ENCODE measurements around the gene ATOSA.
A peak's percentile ranks its signal among the peaks of the same experiment; 100 is the strongest.

Gene ATOSA, protein sequence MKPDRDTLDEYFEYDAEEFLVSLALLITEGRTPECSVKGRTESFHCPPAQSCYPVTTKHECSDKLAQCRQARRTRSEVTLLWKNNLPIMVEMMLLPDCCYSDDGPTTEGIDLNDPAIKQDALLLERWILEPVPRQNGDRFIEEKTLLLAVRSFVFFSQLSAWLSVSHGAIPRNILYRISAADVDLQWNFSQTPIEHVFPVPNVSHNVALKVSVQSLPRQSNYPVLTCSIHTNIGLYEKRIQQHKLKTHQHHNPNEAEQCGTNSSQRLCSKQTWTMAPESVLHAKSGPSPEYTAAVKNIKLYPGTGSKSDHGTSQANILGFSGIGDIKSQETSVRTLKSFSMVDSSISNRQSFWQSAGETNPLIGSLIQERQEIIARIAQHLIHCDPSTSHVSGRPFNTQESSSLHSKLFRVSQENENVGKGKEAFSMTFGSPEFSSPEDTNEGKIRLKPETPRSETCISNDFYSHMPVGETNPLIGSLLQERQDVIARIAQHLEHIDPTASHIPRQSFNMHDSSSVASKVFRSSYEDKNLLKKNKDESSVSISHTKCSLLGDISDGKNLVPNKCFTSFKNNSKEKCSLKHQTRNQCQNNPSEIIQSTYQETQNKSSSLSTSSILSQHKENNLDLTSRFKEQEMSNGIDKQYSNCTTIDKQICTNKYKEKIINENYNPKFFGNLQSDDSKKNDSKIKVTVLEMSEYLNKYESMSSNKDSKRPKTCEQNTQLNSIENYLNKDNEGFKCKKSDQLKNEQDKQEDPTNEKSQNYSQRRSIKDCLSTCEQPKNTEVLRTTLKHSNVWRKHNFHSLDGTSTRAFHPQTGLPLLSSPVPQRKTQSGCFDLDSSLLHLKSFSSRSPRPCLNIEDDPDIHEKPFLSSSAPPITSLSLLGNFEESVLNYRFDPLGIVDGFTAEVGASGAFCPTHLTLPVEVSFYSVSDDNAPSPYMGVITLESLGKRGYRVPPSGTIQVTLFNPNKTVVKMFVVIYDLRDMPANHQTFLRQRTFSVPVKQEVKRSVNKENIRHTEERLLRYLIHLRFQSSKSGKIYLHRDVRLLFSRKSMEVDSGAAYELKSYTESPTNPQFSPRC

DNA sequence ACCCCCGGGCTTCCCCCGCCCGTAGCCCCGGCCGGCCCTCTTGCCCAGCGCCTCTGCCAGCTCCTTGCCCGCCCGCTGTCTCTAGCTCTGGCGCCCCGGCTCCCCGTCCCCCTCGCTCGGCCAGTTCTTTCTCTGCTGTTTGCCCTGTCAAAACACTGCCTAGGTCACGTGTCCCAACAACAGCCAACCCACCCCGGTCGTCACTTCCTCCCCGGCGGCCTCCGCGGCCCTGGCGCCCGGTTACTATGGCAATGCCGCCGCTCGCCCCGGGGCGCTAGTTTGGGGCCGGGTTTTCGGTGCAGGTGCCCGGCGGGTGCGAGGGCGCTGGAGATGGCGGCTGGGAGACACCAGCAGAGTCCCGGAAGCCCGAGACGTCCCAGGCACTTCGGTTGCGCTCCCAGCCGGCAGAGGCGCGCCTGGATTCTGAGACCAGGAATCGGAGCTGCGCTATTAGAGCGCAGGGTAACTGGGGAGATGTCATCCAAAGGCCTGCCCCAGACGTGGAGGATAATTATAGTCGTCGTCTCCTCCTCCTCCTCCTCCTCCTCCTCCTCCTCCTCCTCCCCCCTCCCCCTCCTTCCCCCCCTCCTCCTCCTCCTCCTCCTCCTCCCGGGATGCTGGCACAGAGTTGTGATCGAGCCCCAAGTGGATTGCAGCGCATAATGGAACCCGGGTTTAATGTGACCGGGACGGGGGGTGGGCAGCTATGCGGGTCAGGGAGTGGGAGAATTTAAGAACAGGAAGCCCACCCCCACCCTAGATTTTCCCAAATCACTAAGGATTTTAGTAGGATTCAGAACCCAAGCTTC lies at the start of gene ATOSA:
Gene ATOSA (minus strand): TSS at position 157 of the 809 bp plus-strand sequence. CDS start 1,367 bp downstream, outside the sequence.
- peak within 1 kb of the TSS; percentile 77 for H3K4me2 ChIP-seq (ENCODE audit: insufficient read depth, low read length)
- peak; percentile 80 for ATAC-seq (ENCODE audit: insufficient read depth, low read depth)
- H3K9me3 ChIP-seq (ENCODE audit: insufficient read depth, low read length, severe bottlenecking): no peaks in the 10 kb centered on the region
- no peaks in the 10 kb centered on the region for H4K20me1 ChIP-seq (ENCODE audit: insufficient read depth, low read length)
- peak within 1 kb of the TSS; percentile 85 for H2AFZ ChIP-seq (ENCODE audit: low read depth, low read length)
- H3K27me3 ChIP-seq (ENCODE audit: insufficient read depth, low read length, poor library complexity): peaks cover 7% of the 10 kb centered on the region
- DNase-seq: peak; percentile 87
- H3K79me2 ChIP-seq (ENCODE audit: insufficient read depth, low read length): peaks cover 21% of the 10 kb centered on the region
- H3K4me3 ChIP-seq (ENCODE audit: low read depth in 1 of 2, low read length in 2 of 2): peak within 1 kb of the TSS; percentile 83 to 96
- H3K36me3 ChIP-seq (ENCODE audit: insufficient read depth, low read length): peaks cover 12% of the 10 kb centered on the region
- peaks cover 32% of the 10 kb centered on the region for H3K4me1 ChIP-seq (ENCODE audit: insufficient read depth, low read length)
- H3K9ac ChIP-seq (ENCODE audit: low read depth, low read length): peak within 1 kb of the TSS; percentile 84
- TF ChIP-seq, protein P1, sequence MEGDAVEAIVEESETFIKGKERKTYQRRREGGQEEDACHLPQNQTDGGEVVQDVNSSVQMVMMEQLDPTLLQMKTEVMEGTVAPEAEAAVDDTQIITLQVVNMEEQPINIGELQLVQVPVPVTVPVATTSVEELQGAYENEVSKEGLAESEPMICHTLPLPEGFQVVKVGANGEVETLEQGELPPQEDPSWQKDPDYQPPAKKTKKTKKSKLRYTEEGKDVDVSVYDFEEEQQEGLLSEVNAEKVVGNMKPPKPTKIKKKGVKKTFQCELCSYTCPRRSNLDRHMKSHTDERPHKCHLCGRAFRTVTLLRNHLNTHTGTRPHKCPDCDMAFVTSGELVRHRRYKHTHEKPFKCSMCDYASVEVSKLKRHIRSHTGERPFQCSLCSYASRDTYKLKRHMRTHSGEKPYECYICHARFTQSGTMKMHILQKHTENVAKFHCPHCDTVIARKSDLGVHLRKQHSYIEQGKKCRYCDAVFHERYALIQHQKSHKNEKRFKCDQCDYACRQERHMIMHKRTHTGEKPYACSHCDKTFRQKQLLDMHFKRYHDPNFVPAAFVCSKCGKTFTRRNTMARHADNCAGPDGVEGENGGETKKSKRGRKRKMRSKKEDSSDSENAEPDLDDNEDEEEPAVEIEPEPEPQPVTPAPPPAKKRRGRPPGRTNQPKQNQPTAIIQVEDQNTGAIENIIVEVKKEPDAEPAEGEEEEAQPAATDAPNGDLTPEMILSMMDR (IDR thresholded peaks at IDR 0.05; ENCODE audit: borderline replicate concordance, extremely low read depth, low read length, poor library complexity, severe bottlenecking): peak; percentile 16
- TF ChIP-seq EZH2 (IDR thresholded peaks at IDR 0.05; ENCODE audit: borderline replicate concordance, low read depth, low read length, severe bottlenecking): no peak
- H3K27ac ChIP-seq (ENCODE audit: low read length): peak within 1 kb of the TSS; percentile 85

DNA sequence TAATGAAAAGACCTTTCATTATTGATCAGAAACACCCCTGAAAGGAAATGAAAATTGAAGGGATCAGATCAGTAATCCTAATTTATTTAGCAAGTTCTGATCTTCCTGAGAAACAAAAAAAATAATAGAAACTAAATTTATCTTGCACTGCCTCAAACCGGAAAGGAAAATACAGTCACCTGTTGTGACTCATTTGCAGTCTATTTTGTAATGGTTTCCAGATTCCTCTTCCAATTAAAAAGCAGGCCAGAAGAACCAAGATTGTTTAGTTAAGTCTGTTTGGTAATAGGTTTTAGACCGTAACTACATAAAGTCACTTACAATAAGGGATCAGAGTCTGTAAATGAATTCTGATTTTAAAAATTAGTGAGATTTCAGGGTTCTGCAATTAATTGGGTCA lies 49.7 kb upstream of the ATOSA start:
- Histone ChIP-seq H4K20me1 (ENCODE audit: insufficient read depth, low read length) (no peaks in the 10 kb centered on the region), H3K9ac (ENCODE audit: low read depth, low read length) (no peak overlapping the region), H3K4me1 (ENCODE audit: insufficient read depth, low read length) (peaks cover 3% of the 10 kb centered on the region; the same call in 1 of the 2 replicates), H3K27me3 (ENCODE audit: insufficient read depth, low read length, poor library complexity) (no peaks in the 10 kb centered on the region), H3K4me2 (ENCODE audit: insufficient read depth, low read length) (no peak overlapping the region), H3K4me3 (ENCODE audit: low read depth in 1 of 2, low read length in 2 of 2) (no peak overlapping the region), H2AFZ (ENCODE audit: low read depth, low read length) (no peak overlapping the region), H3K79me2 (ENCODE audit: insufficient read depth, low read length) (no peaks in the 10 kb centered on the region), H3K27ac (ENCODE audit: low read length) (no peak overlapping the region), H3K9me3 (ENCODE audit: insufficient read depth, low read length, severe bottlenecking) (no peaks in the 10 kb centered on the region), H3K36me3 (ENCODE audit: insufficient read depth, low read length) (no peaks in the 10 kb centered on the region)
- no peak for ATAC-seq (ENCODE audit: insufficient read depth, low read depth)
- TF ChIP-seq, protein P1 (IDR thresholded peaks at IDR 0.05; ENCODE audit: borderline replicate concordance, extremely low read depth, low read length, poor library complexity, severe bottlenecking): no peak
- TF ChIP-seq EZH2 (IDR thresholded peaks at IDR 0.05; ENCODE audit: borderline replicate concordance, low read depth, low read length, severe bottlenecking): no peak
- no peak for DNase-seq

DNA sequence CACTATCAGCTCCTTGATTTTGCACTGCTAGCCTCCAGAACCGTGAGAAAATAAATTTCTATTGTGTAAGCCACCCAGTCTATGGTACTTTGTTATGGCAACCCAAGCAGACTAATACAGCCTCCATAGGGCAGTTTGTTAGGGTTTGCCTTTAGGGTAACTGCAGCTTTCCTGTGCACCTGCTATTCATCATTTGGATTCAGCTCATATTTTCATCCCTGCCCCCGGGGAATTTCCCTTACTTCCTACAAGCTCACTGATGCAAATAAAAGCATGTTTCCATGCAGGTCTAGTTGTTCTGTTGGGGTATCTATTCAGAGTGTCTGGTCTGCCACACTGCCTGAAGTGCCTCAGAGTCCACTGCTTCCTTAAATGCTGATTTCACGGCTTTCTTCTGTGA lies 48.6 kb upstream of the ATOSA start:
- Histone ChIP-seq H3K36me3 (ENCODE audit: insufficient read depth, low read length) (no peaks in the 10 kb centered on the region), H4K20me1 (ENCODE audit: insufficient read depth, low read length) (no peaks in the 10 kb centered on the region), H3K27me3 (ENCODE audit: insufficient read depth, low read length, poor library complexity) (no peaks in the 10 kb centered on the region), H3K27ac (ENCODE audit: low read length) (no peak overlapping the region), H3K4me3 (ENCODE audit: low read depth in 1 of 2, low read length in 2 of 2) (no peak overlapping the region), H3K4me1 (ENCODE audit: insufficient read depth, low read length) (peaks cover 3% of the 10 kb centered on the region; the same call in 1 of the 2 replicates), H2AFZ (ENCODE audit: low read depth, low read length) (no peak overlapping the region), H3K9ac (ENCODE audit: low read depth, low read length) (no peak overlapping the region), H3K79me2 (ENCODE audit: insufficient read depth, low read length) (no peaks in the 10 kb centered on the region), H3K9me3 (ENCODE audit: insufficient read depth, low read length, severe bottlenecking) (no peaks in the 10 kb centered on the region), H3K4me2 (ENCODE audit: insufficient read depth, low read length) (no peak overlapping the region)
- no peak for TF ChIP-seq EZH2 (IDR thresholded peaks at IDR 0.05; ENCODE audit: borderline replicate concordance, low read depth, low read length, severe bottlenecking)
- TF ChIP-seq, protein P1 (IDR thresholded peaks at IDR 0.05; ENCODE audit: borderline replicate concordance, extremely low read depth, low read length, poor library complexity, severe bottlenecking): no peak
- no peak for ATAC-seq (ENCODE audit: insufficient read depth, low read depth)
- no peak for DNase-seq

All from DND-41 (cell line).